D721Med (cell line): ENCODE measurements around the gene KCNH2.

Source experiments
- DNase-seq: peaks from one replicate; pipeline ENCODE4 v3.0.0; 2011; ENCODE audit warnings: low spot score; ENCODE audit not compliant: insufficient read length
- FAIRE-seq: peaks from 2 replicates; lab custom pipeline; 2011; peaks lifted over from hg19 to GRCh38; lab: Jason Lieb, UNC
- CTCF ChIP-seq: IDR thresholded peaks from 2 replicates; pipeline ENCODE4 v1.5.1; 2012; ENCODE audit warnings: mild to moderate bottlenecking, control low read depth; ENCODE audit not compliant: insufficient read depth; ENCODE audit errors: missing control alignments

KCNH2 gene

GRCh38 chr7:150949564-150949963 lies 28.6 kb downstream of the KCNH2 start:
- FAIRE-seq (no peak), DNase-seq (no peak)
- TF ChIP-seq CTCF, result no peak

GRCh38 chr7:150948791-150949251 lies 29.3 kb downstream of the KCNH2 start:
- no peak for TF ChIP-seq CTCF
- no peak for DNase-seq
- FAIRE-seq, result no peak

DNA sequence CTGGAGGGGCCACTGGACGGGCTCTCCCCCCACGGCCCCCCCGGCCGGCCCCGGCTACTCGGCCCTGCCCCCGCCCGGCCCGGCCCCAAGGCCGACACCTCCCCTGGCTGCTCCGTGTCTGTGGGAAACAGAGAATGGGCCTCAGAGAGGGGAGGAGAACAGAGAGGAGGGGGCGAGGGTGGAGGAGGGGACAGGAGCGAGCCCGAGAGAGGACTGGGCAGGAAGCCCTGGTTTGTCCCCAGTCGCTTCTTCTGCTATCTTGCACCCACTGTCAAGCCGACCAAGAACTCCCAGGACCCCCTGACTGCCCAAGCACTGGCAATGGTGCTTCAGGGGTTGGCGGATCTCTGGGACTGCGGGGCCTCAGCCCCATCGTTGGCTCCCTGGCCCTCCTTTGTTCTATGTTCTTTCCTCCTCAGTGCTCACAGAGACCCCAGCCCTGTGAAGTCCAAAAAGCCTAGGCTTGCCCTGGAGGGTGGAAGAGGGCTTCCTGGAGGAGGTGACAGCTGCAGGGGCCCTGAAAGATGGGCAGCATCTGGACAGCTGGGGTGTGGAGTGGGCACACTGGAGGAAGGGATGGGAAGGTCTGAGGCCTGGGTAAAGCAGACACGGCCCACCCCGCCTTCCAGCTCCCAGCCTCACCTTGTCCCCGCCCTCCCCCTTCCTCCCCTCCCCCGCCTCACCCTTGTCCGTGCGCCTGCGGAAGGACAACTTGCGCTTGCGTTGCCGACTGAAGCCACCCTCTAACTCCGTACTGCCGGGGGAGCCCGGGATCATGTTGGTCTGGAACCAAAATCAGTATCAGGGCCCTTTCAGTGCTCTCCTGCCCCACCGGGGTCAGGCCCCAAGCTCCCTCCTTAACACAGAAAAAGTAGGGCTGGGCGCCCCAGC lies 30.1 kb downstream of the KCNH2 start:
- TF ChIP-seq CTCF, result no peak
- DNase-seq, result no peak
- no peak for FAIRE-seq

DNA sequence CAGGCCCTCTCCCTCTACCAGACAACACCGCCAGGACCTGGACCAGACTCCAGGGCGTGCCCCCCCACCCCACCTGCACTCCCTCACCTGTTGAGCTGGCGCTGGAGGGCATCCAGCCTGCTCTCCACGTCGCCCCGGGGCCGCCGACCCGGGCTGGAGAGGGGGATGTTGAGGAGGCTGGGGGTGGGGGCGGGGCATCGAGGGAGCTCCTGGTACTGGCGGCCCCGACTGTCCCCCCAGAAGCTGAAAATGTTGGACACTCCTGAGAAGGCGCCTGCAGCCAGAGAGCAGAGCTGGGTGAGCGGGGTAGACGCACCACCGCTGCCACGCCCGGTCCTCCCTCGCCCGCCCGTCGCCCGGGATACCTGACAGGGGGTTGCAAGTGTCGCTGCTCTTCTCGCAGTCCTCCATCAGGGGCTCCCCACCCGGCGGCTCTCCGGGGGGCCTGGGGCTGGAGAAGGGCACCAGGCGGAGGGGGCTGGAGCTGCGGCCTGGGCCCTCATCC lies 30.8 kb downstream of the KCNH2 start:
- FAIRE-seq (no peak), DNase-seq (no peak)
- no peak for TF ChIP-seq CTCF

- DNase-seq (no peak), FAIRE-seq (no peak)
- TF ChIP-seq CTCF, result no peak
These were observed 31.5 kb downstream of the KCNH2 start for GRCh38 chr7:150946421-150947240.

- DNase-seq, result no peak
- no peak for FAIRE-seq
- TF ChIP-seq CTCF, result no peak
These were observed 32.2 kb downstream of the KCNH2 start for GRCh38 chr7:150945853-150946420.
